ENCODE results near the gene GPX4.

DNA sequence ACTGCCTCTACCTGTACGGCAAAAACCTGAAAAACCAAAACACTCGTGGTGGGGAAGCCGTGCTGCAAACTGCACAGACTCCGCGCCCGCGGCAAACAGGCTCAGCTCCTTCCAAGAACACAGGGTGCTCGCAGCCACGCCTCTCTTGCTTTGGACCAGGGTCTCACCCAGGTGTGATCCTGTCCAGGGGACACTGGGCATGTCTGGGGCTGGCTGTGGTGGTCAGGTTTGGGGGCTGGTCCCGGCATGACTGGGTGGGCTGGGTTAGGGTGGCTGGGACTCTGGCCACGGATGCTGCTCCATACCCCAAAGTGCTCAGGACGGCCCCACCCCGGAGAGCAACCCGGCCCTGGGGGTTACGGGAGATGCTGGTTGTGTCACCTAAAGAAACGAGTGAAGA lies 13.9 kb downstream of the GPX4 start:
- TF ChIP-seq, protein P1, sequence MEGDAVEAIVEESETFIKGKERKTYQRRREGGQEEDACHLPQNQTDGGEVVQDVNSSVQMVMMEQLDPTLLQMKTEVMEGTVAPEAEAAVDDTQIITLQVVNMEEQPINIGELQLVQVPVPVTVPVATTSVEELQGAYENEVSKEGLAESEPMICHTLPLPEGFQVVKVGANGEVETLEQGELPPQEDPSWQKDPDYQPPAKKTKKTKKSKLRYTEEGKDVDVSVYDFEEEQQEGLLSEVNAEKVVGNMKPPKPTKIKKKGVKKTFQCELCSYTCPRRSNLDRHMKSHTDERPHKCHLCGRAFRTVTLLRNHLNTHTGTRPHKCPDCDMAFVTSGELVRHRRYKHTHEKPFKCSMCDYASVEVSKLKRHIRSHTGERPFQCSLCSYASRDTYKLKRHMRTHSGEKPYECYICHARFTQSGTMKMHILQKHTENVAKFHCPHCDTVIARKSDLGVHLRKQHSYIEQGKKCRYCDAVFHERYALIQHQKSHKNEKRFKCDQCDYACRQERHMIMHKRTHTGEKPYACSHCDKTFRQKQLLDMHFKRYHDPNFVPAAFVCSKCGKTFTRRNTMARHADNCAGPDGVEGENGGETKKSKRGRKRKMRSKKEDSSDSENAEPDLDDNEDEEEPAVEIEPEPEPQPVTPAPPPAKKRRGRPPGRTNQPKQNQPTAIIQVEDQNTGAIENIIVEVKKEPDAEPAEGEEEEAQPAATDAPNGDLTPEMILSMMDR (IDR thresholded peaks at IDR 0.05), result no peak
- no peak for TF ChIP-seq EP300 (IDR thresholded peaks at IDR 0.05)
- TF ChIP-seq POLR2A (IDR thresholded peaks at IDR 0.05), result no peak
- TF ChIP-seq POLR2AphosphoS5 (IDR thresholded peaks at IDR 0.05), result no peak
